Raji (cell line): ENCODE data around the gene PPP1R14C.

Experiments used
- POLR2A ChIP-seq: IDR thresholded peaks from 2 replicates; pipeline ENCODE4 v1.6.1; 2011; ENCODE audit warnings: low read depth, low read length, control low read depth; ENCODE audit not compliant: insufficient read depth

Gene PPP1R14C

GRCh38 chr6:150272264-150272975 is 129.6 kb downstream of the PPP1R14C start:
- no peak for TF ChIP-seq POLR2A

- TF ChIP-seq POLR2A = no peak
Measured at GRCh38 chr6:150272976-150273315, 130.1 kb downstream of the PPP1R14C start.

DNA sequence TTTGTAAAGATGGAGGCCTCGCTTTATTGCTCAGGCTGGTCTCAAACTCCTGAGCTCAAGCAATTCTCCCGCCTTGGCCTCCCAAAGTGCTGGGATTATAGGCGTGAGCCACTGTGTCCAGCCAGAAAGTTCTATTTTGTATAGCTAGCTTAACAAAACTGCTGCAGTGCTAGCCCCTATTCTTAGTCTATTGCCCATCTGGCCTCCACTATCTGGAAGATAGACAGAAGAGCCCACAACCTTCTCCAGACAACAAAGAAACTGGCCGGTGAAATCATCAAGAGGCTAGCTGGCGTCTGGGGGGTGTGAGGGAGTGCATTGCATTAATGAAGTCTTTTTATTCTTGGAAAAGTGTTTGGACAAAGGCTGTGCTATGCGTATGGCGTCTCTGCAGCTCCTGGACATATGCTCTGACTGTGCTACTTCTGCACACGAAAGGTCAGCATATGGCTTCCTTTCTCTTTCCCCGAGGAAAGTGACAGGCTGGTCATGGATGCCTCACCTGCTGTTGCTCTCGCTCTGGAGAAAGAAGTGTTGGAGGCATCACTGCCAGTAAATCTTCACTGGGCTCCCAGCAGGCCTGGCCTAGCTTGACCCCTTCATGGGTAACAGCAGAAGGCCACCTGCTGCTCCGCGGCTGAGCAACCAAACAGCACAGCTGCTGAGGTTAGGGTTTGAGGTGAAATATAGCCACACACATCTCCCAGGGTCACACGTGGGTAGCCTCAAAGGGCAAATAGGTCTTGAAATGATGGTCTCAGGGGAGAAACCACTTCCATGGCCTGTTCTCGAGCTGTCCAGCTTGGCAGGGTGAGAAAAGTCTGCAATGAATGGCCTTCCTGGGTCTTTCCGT is 130.8 kb downstream of the PPP1R14C start:
- TF ChIP-seq POLR2A = no peak

- TF ChIP-seq POLR2A = no peak
Measured at GRCh38 chr6:150275489-150275888, 132.6 kb downstream of the PPP1R14C start.

- no peak for TF ChIP-seq POLR2A
Measured at GRCh38 chr6:150276168-150276936, 133.5 kb downstream of the PPP1R14C start.

- TF ChIP-seq POLR2A = no peak
Measured at GRCh38 chr6:150276937-150277742, 134.3 kb downstream of the PPP1R14C start.

- TF ChIP-seq POLR2A = no peak
Measured at GRCh38 chr6:150279533-150279932, 136.7 kb downstream of the PPP1R14C start.

- no peak for TF ChIP-seq POLR2A
Measured at GRCh38 chr6:150280703-150281102, 137.9 kb downstream of the PPP1R14C start.

- no peak for TF ChIP-seq POLR2A
Measured at GRCh38 chr6:150281767-150282166, 138.9 kb downstream of the PPP1R14C start.

GRCh38 chr6:150282806-150283205 is 140.0 kb downstream of the PPP1R14C start:
- TF ChIP-seq POLR2A = no peak

GRCh38 chr6:150286460-150286859 is 143.6 kb downstream of the PPP1R14C start:
- TF ChIP-seq POLR2A = no peak

DNA sequence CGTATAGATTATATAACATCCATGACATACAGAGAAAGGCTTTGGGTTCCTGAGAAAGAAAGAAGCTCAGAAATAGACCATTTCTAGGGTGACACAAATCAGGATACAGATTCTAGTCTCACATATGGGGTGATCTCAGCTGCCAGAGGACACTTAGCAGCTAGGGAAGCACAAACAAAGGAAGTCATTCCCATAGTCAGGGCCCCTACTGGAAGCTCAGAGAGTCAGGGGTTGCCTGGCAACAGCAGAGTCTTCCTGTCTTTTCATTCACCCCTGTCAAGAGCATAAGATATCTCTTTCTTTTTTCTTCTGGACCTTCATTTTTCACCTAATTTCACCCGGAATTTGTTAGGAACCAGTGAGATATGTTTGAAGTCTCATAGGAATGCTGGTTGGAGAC is 144.1 kb downstream of the PPP1R14C start:
- TF ChIP-seq POLR2A = no peak

GRCh38 chr6:150288456-150288855 is 145.6 kb downstream of the PPP1R14C start:
- no peak for TF ChIP-seq POLR2A

DNA sequence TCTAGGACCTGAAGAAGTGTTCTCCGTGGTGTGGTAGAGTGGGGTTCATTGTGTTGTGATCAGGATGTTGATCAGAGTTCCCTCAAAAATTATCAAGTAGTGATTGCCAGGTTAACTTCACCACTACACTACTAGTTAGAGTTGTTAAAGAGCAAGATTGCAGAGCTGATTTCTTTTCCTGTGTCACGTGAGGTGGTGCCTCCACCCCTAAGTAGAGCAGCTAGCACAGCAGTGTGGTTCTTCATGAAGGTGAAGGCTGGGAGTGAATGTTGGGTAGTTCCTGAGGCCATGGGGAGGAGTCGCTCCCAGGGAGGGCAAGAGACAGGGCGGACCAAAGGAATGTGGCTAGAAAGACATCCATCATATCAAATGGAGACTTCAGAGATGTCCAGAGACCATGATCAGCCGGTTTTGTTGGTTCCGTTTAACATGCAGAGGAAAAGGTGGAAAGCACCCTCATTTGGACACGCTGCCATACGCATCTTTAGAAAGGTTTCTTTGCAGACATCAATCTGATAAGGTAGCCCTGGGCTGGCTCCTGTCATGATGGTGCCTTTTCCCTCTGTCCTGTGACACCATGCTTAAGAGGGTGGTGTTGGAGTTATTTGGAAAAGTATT is 146.7 kb downstream of the PPP1R14C start:
- TF ChIP-seq POLR2A = no peak

DNA sequence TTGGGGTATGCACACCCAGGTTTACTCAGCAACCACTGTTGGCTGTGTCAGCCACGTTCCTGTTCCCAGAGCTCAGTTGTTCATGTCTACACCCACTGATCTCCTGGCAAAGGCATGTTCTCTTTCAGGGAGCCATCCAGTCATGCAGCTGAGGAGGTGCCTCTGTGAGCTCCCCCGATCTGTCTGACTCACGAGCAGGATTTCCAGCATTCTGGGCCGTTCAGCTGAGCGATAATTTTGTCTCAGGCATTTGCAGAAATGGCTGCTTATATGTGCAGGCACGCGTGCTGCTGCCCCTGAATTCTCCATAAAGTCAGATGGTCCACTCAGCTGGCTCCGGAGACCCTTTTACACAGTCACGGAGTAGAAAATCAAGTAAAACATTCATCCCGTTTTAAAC is 147.6 kb downstream of the PPP1R14C start:
- TF ChIP-seq POLR2A = no peak
